ENCODE measurements around the gene EPHA5.

DNA sequence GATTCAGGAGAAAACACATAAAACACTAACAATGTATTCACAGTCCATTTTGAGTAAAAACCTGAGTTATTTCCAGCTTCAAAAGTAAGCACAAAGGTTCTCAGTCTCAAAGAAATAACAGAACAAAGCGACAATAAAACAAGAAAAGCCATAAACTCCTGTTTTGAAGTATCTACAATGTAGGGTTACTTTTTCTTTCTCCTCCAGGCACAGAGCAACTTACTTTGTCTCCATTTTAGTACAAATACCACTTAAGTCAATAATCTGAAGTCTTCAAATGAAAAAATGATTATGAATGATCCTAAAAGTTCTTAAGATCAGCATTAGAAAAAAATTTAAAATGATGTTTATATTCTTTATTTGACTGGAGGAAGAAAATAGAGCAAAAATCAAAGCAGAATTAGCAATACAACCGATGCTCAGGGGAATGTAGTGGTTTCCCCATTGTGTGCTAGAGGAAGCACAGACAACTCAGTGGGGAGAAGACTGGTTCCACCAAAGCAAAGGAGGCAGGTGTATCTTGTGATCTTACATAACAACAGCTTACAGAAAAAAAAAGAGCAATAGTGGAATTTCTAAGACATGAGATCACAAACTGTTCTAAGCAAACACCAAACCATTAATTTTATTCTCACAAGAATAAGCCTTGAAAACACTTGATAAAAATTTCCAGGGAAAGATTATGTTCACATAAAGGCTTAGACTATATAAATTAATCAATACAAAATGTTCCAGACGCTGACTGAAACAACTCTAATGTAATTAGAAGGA, 35.1 kb downstream of the EPHA5 start:
- TF ChIP-seq ETV5 (CRISPR knock-in tag; IDR thresholded peaks at IDR 0.05; ENCODE audit: low read depth) (no peak), MXI1 (IDR thresholded peaks at IDR 0.05; ENCODE audit: low read depth, low read length) (no peak), TOE1 (IDR thresholded peaks at IDR 0.05; ENCODE audit: borderline replicate concordance) (no peak), TOE1 (CRISPR knock-in tag; IDR thresholded peaks at IDR 0.05; ENCODE audit: borderline replicate concordance, low read depth) (no peak), HNRNPK (IDR thresholded peaks at IDR 0.05; ENCODE audit: low read depth, low read length, poor library complexity, severe bottlenecking) (no peak), CC2D1A (IDR thresholded peaks at IDR 0.05) (no peak), BCLAF1 (IDR thresholded peaks at IDR 0.05; ENCODE audit: borderline replicate concordance in 1 of 2, control insufficient read depth in 1 of 2, low read depth in 2 of 2, low read length in 1 of 2) (no peak), ETV6 (IDR thresholded peaks at IDR 0.05; ENCODE audit: borderline replicate concordance in 1 of 2, low read depth in 2 of 2, low read length in 1 of 2) (no peak), ETV6 (CRISPR knock-in tag; IDR thresholded peaks at IDR 0.05; ENCODE audit: borderline replicate concordance) (no peak), PHB (CRISPR knock-in tag; IDR thresholded peaks at IDR 0.05) (no peak), CREB1 (IDR thresholded peaks at IDR 0.05) (no peak), CREB1 (CRISPR knock-in tag; IDR thresholded peaks at IDR 0.05) (no peak), ZC3H11A (IDR thresholded peaks at IDR 0.05; ENCODE audit: low read depth, low read length) (no peak), ETS1 (conservative IDR thresholded peaks at IDR 0.05; ENCODE audit: control insufficient read depth, low read depth, low read length) (no peak)
- TF ChIP-seq, protein P1, sequence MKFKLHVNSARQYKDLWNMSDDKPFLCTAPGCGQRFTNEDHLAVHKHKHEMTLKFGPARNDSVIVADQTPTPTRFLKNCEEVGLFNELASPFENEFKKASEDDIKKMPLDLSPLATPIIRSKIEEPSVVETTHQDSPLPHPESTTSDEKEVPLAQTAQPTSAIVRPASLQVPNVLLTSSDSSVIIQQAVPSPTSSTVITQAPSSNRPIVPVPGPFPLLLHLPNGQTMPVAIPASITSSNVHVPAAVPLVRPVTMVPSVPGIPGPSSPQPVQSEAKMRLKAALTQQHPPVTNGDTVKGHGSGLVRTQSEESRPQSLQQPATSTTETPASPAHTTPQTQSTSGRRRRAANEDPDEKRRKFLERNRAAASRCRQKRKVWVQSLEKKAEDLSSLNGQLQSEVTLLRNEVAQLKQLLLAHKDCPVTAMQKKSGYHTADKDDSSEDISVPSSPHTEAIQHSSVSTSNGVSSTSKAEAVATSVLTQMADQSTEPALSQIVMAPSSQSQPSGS (CRISPR knock-in tag; IDR thresholded peaks at IDR 0.05) = no peak
- TF ChIP-seq, protein P2, sequence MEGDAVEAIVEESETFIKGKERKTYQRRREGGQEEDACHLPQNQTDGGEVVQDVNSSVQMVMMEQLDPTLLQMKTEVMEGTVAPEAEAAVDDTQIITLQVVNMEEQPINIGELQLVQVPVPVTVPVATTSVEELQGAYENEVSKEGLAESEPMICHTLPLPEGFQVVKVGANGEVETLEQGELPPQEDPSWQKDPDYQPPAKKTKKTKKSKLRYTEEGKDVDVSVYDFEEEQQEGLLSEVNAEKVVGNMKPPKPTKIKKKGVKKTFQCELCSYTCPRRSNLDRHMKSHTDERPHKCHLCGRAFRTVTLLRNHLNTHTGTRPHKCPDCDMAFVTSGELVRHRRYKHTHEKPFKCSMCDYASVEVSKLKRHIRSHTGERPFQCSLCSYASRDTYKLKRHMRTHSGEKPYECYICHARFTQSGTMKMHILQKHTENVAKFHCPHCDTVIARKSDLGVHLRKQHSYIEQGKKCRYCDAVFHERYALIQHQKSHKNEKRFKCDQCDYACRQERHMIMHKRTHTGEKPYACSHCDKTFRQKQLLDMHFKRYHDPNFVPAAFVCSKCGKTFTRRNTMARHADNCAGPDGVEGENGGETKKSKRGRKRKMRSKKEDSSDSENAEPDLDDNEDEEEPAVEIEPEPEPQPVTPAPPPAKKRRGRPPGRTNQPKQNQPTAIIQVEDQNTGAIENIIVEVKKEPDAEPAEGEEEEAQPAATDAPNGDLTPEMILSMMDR (IDR thresholded peaks at IDR 0.05 in 2 of 3, conservative IDR thresholded peaks at IDR 0.05 in 1 of 3; ENCODE audit: insufficient read depth in 2 of 3, low read depth in 1 of 3, low read length in 3 of 3) = no peak
- TF ChIP-seq, protein P3, sequence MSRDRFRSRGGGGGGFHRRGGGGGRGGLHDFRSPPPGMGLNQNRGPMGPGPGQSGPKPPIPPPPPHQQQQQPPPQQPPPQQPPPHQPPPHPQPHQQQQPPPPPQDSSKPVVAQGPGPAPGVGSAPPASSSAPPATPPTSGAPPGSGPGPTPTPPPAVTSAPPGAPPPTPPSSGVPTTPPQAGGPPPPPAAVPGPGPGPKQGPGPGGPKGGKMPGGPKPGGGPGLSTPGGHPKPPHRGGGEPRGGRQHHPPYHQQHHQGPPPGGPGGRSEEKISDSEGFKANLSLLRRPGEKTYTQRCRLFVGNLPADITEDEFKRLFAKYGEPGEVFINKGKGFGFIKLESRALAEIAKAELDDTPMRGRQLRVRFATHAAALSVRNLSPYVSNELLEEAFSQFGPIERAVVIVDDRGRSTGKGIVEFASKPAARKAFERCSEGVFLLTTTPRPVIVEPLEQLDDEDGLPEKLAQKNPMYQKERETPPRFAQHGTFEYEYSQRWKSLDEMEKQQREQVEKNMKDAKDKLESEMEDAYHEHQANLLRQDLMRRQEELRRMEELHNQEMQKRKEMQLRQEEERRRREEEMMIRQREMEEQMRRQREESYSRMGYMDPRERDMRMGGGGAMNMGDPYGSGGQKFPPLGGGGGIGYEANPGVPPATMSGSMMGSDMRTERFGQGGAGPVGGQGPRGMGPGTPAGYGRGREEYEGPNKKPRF (IDR thresholded peaks at IDR 0.05; ENCODE audit: low read depth, low read length) = no peak

Measured in K562 (cell line).